ENCODE results near the gene GMPS. TPM values are rescaled to one million over a fixed set of nuclear protein-coding genes. Genes with fewer than 3 reads are reported as not detected.
A peak's percentile ranks its signal among the peaks of the same experiment; 100 is the strongest.

The GMPS gene
- total RNA-seq, 6 donors from 2014 or later, result 9.4 to 38.0 (median 28.5) TPM

DNA sequence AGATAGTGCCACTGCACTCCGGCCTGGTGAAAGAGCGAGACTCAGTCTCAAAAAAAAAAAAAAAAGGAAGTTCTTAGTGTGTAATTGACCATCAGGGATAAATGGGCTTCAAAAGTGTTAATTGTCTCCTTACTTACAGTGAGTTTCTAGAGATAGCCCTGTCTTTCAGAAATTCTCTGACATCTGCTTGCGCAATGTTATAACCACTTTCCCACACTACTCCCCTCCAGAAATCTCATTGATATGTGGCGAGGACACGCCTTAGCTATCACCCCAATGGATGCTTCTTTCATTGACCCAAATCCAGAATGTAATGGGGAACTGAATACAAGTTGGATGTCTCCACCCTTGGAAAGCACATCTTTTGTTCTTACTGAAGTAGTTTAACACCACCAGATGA lies 70.9 kb downstream of the GMPS start:
- WGBS, 2 donors, result 94% methylated on average over 5 of the region's 5 CpGs
- Histone ChIP-seq H3K27ac (no peak overlapping the region), H3K36me3 (peaks cover 6 to 26% (median 17%) of the 10 kb centered on the region in 4 donors), H3K9me3 (no peaks in the 10 kb centered on the region), H3K4me3 (no peak overlapping the region), H3K4me1 (no peaks in the 10 kb centered on the region), H3K27me3 (no peaks in the 10 kb centered on the region)
- DNase-seq, result no peak
- ATAC-seq (ENCODE audit: low FRiP score in 2 of 2), result no peak
- TF ChIP-seq POLR2AphosphoS5 (IDR thresholded peaks at IDR 0.05), result no peak
- no peak for TF ChIP-seq EP300 (IDR thresholded peaks at IDR 0.05)
- TF ChIP-seq, protein P1, sequence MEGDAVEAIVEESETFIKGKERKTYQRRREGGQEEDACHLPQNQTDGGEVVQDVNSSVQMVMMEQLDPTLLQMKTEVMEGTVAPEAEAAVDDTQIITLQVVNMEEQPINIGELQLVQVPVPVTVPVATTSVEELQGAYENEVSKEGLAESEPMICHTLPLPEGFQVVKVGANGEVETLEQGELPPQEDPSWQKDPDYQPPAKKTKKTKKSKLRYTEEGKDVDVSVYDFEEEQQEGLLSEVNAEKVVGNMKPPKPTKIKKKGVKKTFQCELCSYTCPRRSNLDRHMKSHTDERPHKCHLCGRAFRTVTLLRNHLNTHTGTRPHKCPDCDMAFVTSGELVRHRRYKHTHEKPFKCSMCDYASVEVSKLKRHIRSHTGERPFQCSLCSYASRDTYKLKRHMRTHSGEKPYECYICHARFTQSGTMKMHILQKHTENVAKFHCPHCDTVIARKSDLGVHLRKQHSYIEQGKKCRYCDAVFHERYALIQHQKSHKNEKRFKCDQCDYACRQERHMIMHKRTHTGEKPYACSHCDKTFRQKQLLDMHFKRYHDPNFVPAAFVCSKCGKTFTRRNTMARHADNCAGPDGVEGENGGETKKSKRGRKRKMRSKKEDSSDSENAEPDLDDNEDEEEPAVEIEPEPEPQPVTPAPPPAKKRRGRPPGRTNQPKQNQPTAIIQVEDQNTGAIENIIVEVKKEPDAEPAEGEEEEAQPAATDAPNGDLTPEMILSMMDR (IDR thresholded peaks at IDR 0.05), result no peak
- no peak for TF ChIP-seq POLR2A (IDR thresholded peaks at IDR 0.05)

GRCh38 chr3:155944081-155944480 lies 73.6 kb downstream of the GMPS start:
- H3K36me3 ChIP-seq, result no peaks in the 10 kb centered on the region
- no peaks in the 10 kb centered on the region for H3K4me1 ChIP-seq
- H3K9me3 ChIP-seq, result no peaks in the 10 kb centered on the region
- ATAC-seq (ENCODE audit: low FRiP score in 2 of 2) (no peak), DNase-seq (no peak)
- no peak overlapping the region for H3K27ac ChIP-seq
- H3K4me3 ChIP-seq, result no peak overlapping the region
- TF ChIP-seq EP300 (IDR thresholded peaks at IDR 0.05) (no peak), POLR2AphosphoS5 (IDR thresholded peaks at IDR 0.05) (no peak), POLR2A (IDR thresholded peaks at IDR 0.05) (no peak)
- TF ChIP-seq, protein P1 (IDR thresholded peaks at IDR 0.05), result no peak
- WGBS, 2 donors, result 36 to 93% methylated on average over 2 of the region's 2 CpGs
- no peaks in the 10 kb centered on the region for H3K27me3 ChIP-seq

DNA sequence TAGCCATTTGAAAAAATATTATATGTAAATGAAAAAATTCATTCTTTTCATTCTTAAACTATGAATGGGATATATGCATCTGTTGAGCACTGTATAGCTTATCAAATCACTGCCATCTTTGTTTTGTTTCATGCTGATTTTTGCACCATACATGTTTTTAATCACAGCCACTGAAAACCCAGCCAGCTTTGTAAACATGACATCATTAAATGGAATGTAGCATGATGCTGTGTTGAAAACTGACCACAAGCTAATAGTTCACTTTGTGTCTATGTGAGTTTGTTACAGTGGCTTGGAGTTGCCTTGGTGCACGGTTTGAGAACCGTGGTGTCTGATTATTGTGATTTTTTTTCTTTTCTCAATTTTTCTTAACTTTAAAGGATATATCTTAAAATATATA lies 75.7 kb downstream of the GMPS start:
- no peak for DNase-seq
- no peaks in the 10 kb centered on the region for H3K9me3 ChIP-seq
- no peak for TF ChIP-seq POLR2AphosphoS5 (IDR thresholded peaks at IDR 0.05)
- TF ChIP-seq EP300 (IDR thresholded peaks at IDR 0.05), result no peak
- TF ChIP-seq, protein P1 (IDR thresholded peaks at IDR 0.05), result no peak
- no peak for TF ChIP-seq POLR2A (IDR thresholded peaks at IDR 0.05)
- H3K36me3 ChIP-seq, result no peaks in the 10 kb centered on the region
- no peaks in the 10 kb centered on the region for H3K27me3 ChIP-seq
- H3K4me3 ChIP-seq, result no peak overlapping the region
- H3K4me1 ChIP-seq, result no peaks in the 10 kb centered on the region
- 77 to 89% methylated on average over 2 of the region's 2 CpGs for WGBS, 2 donors
- H3K27ac ChIP-seq, result no peak overlapping the region
- ATAC-seq (ENCODE audit: low FRiP score in 2 of 2), result peak in 1 of 2 donors; percentile 78

GRCh38 chr3:155948476-155948875 lies 78.0 kb downstream of the GMPS start:
- Histone ChIP-seq H3K9me3 (no peaks in the 10 kb centered on the region), H3K4me1 (no peaks in the 10 kb centered on the region), H3K36me3 (no peaks in the 10 kb centered on the region), H3K4me3 (no peak overlapping the region), H3K27ac (no peak overlapping the region), H3K27me3 (no peaks in the 10 kb centered on the region)
- DNase-seq (no peak), ATAC-seq (ENCODE audit: low FRiP score in 2 of 2) (no peak)
- TF ChIP-seq POLR2AphosphoS5 (IDR thresholded peaks at IDR 0.05), result no peak
- TF ChIP-seq POLR2A (IDR thresholded peaks at IDR 0.05), result no peak
- TF ChIP-seq, protein P1 (IDR thresholded peaks at IDR 0.05), result no peak
- TF ChIP-seq EP300 (IDR thresholded peaks at IDR 0.05), result no peak
- 86 to 90% methylated on average over 4 of the region's 4 CpGs for WGBS, 2 donors

- WGBS, 2 donors, result 74 to 75% methylated on average over 8 of the region's 8 CpGs
- Histone ChIP-seq H3K36me3 (no peaks in the 10 kb centered on the region), H3K4me3 (no peak overlapping the region), H3K4me1 (no peaks in the 10 kb centered on the region), H3K27me3 (no peaks in the 10 kb centered on the region), H3K27ac (no peak overlapping the region), H3K9me3 (no peaks in the 10 kb centered on the region)
- DNase-seq, result no peak
- no peak for TF ChIP-seq POLR2A (IDR thresholded peaks at IDR 0.05)
- no peak for TF ChIP-seq EP300 (IDR thresholded peaks at IDR 0.05)
- TF ChIP-seq, protein P1 (IDR thresholded peaks at IDR 0.05), result no peak
- no peak for TF ChIP-seq POLR2AphosphoS5 (IDR thresholded peaks at IDR 0.05)
- ATAC-seq (ENCODE audit: low FRiP score in 2 of 2), result no peak
These were observed 79.2 kb downstream of the GMPS start for GRCh38 chr3:155949453-155950217.
